ENCODE results near the gene ADGRA3.

- TF ChIP-seq CTCF (IDR thresholded peaks at IDR 0.05 in 8 of 11, conservative IDR thresholded peaks at IDR 0.05 in 3 of 11) (no peak), POLR2A (IDR thresholded peaks at IDR 0.05) (no peak), POLR2AphosphoS5 (IDR thresholded peaks at IDR 0.05) (no peak)
Observed at GRCh38 chr4:22486276-22486675, 29.6 kb downstream of the ADGRA3 start.

Measured in spleen (tissue), 7 donors.